GM13977 (cell line): ENCODE data around the gene RPS4Y1.

Experiments
- DNase-seq: peaks from one replicate; pipeline ENCODE4 v3.0.0; 2012; ENCODE audit warnings: low spot score
- CTCF ChIP-seq: IDR thresholded peaks from 2 replicates; pipeline ENCODE4 v1.5.1; 2012; ENCODE audit warnings: mild to moderate bottlenecking, control low read depth; ENCODE audit not compliant: insufficient read depth; ENCODE audit errors: extremely low read depth, missing control alignments
- in situ Hi-C: fragments of 300-500 bp; cut with MboI; formaldehyde crosslinking; loops from one replicate; pipeline ENCODE4 v1.12.0; 2022; ENCODE audit warnings: low sequenced_read_pairs, low pct_unique_long_range_greater_than_20kb, mixed read lengths, inconsistent platforms; ENCODE audit not compliant: unreplicated experiment

The RPS4Y1 gene

DNA sequence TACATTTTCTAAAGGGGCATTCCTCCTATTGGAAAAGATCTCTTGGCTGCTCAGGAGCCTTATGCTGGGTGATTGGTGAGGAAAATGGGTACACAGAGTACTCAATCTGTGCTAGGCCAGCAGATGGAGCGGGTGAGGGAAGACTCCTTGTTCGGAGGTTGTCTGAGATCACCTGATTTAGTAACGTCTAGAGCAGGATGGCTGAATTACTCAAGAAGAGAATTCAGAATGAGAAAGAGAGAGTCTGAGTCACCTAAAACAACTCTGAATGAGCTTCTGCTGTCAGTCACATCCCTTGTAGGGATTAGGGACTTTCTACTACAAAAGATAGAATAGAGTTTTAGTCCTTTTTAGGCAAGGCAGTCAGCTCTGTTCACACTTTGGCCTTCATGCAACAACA is 46.6 kb downstream of the RPS4Y1 start:
- no peak for DNase-seq
- in situ Hi-C loops: no loop called here
- no peak for TF ChIP-seq CTCF

DNA sequence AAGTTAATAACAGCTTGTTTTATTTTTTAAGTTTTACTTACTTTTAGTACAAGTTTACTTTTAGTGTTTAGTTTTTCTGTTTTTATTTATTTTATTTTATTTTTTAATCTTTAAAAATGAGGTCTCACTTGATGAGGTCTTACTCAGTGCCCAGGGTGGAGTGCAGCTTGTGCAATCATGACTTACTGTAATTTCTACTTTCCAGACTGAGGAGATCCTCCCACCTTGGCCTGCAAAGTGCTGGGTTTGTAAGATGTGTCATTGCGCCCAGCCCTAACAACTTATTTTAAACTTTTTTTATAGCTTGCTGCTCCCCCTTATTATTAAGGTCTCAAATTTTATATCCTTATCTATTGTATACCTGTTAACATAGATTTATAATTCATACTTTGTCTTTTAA is 52.1 kb downstream of the RPS4Y1 start:
- in situ Hi-C loops: no loop called here
- no peak for TF ChIP-seq CTCF
- no peak for DNase-seq

DNA sequence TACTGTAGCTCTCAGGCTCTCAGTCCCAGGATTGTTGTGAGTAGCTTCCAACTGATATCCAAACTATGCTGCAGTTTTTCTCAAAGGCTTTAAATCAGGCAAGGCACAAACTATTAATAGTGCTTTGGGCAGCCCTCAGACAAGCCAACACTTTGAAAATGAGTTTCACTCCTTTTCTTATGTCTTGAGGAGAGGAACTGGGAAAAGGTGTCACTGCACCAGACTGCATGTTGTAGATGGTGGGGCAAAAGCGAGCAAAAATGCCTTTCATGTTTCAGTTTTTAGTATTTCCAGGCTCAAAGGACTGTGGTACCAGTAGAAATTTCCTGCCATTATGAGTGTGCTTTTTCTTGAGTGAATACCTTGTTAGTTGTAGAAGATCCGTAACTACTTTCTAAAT is 54.6 kb downstream of the RPS4Y1 start:
- TF ChIP-seq CTCF: no peak
- DNase-seq: no peak
- in situ Hi-C loops: no loop called here

DNA sequence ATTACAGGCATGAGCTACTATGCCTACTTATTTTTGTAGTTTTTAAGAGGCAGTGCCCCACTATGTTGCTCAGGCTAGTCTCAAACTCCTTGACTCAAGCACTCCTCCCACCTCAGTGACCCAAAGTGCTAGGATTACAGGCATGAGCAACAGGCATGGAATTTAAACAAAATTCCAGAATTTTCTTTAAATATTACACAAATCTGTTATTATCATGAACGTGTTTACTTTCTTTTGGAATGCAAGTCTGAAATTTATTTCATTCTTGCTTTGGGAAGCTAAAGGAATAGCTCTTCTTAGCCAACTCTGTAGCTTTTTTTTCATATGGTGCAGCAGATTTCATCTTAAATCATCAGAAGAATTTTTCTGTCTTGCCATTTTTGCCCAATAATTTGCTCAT is 66.0 kb downstream of the RPS4Y1 start:
- no peak for TF ChIP-seq CTCF
- DNase-seq: no peak
- in situ Hi-C loops: no loop called here

GRCh38 chrY:2913066-2913815 is 71.8 kb downstream of the RPS4Y1 start:
- TF ChIP-seq CTCF: no peak
- in situ Hi-C loops: no loop called here
- no peak for DNase-seq
